GM12878 (cell line): ENCODE measurements around the gene PPT2. TPM values are rescaled to one million over a fixed set of nuclear protein-coding genes. Genes with fewer than 3 reads are reported as not detected.

Experiments
- EGR1 ChIP-seq, 2 experiments: IDR thresholded peaks; 1 replicate in 1 of 2; 2 replicates in 1 of 2; pipeline ENCODE4 v1.6.1; 2011 to 2012; ENCODE audit warnings: low read depth in 2 of 2, low read length in 2 of 2, borderline replicate concordance in 1 of 2, mild to moderate bottlenecking in 1 of 2, moderate library complexity in 1 of 2
- ETV6 ChIP-seq, 2 experiments: fragments of 450-650 bp in 1 of 2; IDR thresholded peaks in 1 of 2; conservative IDR thresholded peaks in 1 of 2; 2 replicates each; pipeline ENCODE4 v1.6.1; 2014; ENCODE audit warnings: antibody characterized with exemption in 1 of 2, borderline replicate concordance in 1 of 2, low read depth in 1 of 2, mild to moderate bottlenecking in 1 of 2, moderate library complexity in 1 of 2
- FOXK2 ChIP-seq: fragments of 450-650 bp; IDR thresholded peaks from 2 replicates; pipeline ENCODE4 v1.6.1; 2017; ENCODE audit warnings: mild to moderate bottlenecking, moderate library complexity
- FOXM1 ChIP-seq: IDR thresholded peaks from 2 replicates; pipeline ENCODE4 v1.6.1; 2012; ENCODE audit warnings: low read depth, mild to moderate bottlenecking, inconsistent platforms, low read length, moderate library complexity
- GABPA ChIP-seq: IDR thresholded peaks from 2 replicates; pipeline ENCODE4 v1.6.1; 2014; ENCODE audit warnings: antibody characterized with exemption, low read depth, mild to moderate bottlenecking, inconsistent platforms
- GATAD2B ChIP-seq: fragments of 450-650 bp; conservative IDR thresholded peaks from 2 replicates; pipeline ENCODE4 v1.6.1; 2017; ENCODE audit warnings: low read depth, mild to moderate bottlenecking, moderate library complexity
- HDAC6 ChIP-seq: fragments of 200-600 bp; sonication (generic); IDR thresholded peaks from one replicate; pipeline ENCODE4 v1.8.0; 2017; ENCODE audit warnings: antibody characterized with exemption; ENCODE audit not compliant: unreplicated experiment
- HDGF ChIP-seq: fragments of 450-650 bp; IDR thresholded peaks from 2 replicates; pipeline ENCODE4 v1.6.1; 2016; ENCODE audit warnings: antibody characterized with exemption
- IRF4 ChIP-seq: IDR thresholded peaks from 2 replicates; pipeline ENCODE4 v1.6.1; 2011; ENCODE audit warnings: low read depth, low read length
- KDM1A ChIP-seq: fragments of 200-600 bp; sonication (generic); IDR thresholded peaks from 2 replicates; pipeline ENCODE4 v1.6.1; 2016; ENCODE audit warnings: borderline replicate concordance
- MTA2 ChIP-seq: fragments of 450-650 bp; IDR thresholded peaks from 2 replicates; pipeline ENCODE4 v1.6.1; 2016; ENCODE audit warnings: low read depth, mild to moderate bottlenecking, moderate library complexity
- MYB ChIP-seq: fragments of 150-350 bp; IDR thresholded peaks from 2 replicates; pipeline ENCODE4 v1.6.1; 2014; ENCODE audit warnings: mild to moderate bottlenecking, low read depth, low read length, borderline replicate concordance
- NBN ChIP-seq: fragments of 450-650 bp; IDR thresholded peaks from 2 replicates; pipeline ENCODE4 v1.6.1; 2016
- NFIC ChIP-seq: IDR thresholded peaks from 2 replicates; pipeline ENCODE4 v1.6.1; 2012; ENCODE audit warnings: low read depth, mild to moderate bottlenecking, inconsistent platforms, low read length, moderate library complexity
- NR2C2 ChIP-seq: IDR thresholded peaks from 2 replicates; pipeline ENCODE4 v1.6.1; 2011; ENCODE audit warnings: borderline replicate concordance, low read depth; ENCODE audit not compliant: control insufficient read depth, insufficient read length
- NR2F1 ChIP-seq: fragments of 450-650 bp; conservative IDR thresholded peaks from 2 replicates; pipeline ENCODE4 v1.6.1; 2017; ENCODE audit warnings: mild to moderate bottlenecking
- PAX8 ChIP-seq: fragments of 450-650 bp; IDR thresholded peaks from 2 replicates; pipeline ENCODE4 v1.6.1; 2017; ENCODE audit warnings: mild to moderate bottlenecking, moderate library complexity
- POLR2A ChIP-seq: IDR thresholded peaks from 2 replicates; pipeline ENCODE4 v1.6.1; 2011; ENCODE audit warnings: low read depth, mild to moderate bottlenecking, low read length
- POLR2AphosphoS5 ChIP-seq: IDR thresholded peaks from 2 replicates; pipeline ENCODE4 v1.6.1; 2011; ENCODE audit warnings: mild to moderate bottlenecking, low read length, inconsistent platforms
- RAD51 ChIP-seq: fragments of 450-650 bp; IDR thresholded peaks from 2 replicates; pipeline ENCODE4 v1.6.1; 2016; ENCODE audit warnings: moderate library complexity, mild to moderate bottlenecking, inconsistent platforms
- RUNX3 ChIP-seq: IDR thresholded peaks from 2 replicates; pipeline ENCODE4 v1.6.1; 2012; ENCODE audit warnings: low read length, inconsistent platforms
- SIN3A ChIP-seq: IDR thresholded peaks from 2 replicates; pipeline ENCODE4 v1.6.1; 2012; ENCODE audit warnings: low read depth, low read length, improper control_type of control experiment
- SMAD5 ChIP-seq: IDR thresholded peaks from 2 replicates; pipeline ENCODE4 v1.6.1; 2016; ENCODE audit warnings: antibody characterized with exemption, low read depth
- SREBF1 ChIP-seq: IDR thresholded peaks from 2 replicates; pipeline ENCODE4 v1.6.1; 2012; ENCODE audit warnings: mild to moderate bottlenecking, low read length
- SRF ChIP-seq, 2 experiments: IDR thresholded peaks; 2 replicates each; pipeline ENCODE4 v1.6.1; 2011; ENCODE audit warnings: low read depth in 2 of 2, low read length in 2 of 2, mild to moderate bottlenecking in 1 of 2, moderate library complexity in 1 of 2
- STAT3 ChIP-seq: IDR thresholded peaks from 2 replicates; pipeline ENCODE4 v1.6.1; 2011; ENCODE audit warnings: low read depth, low read length, improper control_type of control experiment
- WRNIP1 ChIP-seq: IDR thresholded peaks from 2 replicates; pipeline ENCODE4 v1.6.1; 2011; ENCODE audit warnings: low read depth, low read length, improper control_type of control experiment, borderline replicate concordance
- ZNF217 ChIP-seq: fragments of 450-650 bp; IDR thresholded peaks from 2 replicates; pipeline ENCODE4 v1.6.1; 2017; ENCODE audit warnings: antibody characterized with exemption, mild to moderate bottlenecking
- ZNF24 ChIP-seq: fragments of 450-650 bp; IDR thresholded peaks from 2 replicates; pipeline ENCODE4 v1.6.1; 2017; ENCODE audit warnings: antibody characterized with exemption, mild to moderate bottlenecking
- polyA plus RNA-seq, 11 experiments: library from polyadenylated mRNA; depleted of rRNA in 4 of 11; unstranded in 6 of 11; stranded (reverse) in 5 of 11; fragments of >200 nt; fragmentation: Nextera tagmentation in 4 of 11; fragmentation: Illumina TruSeq in 1 of 11; extraction: Ambion mirVana in 4 of 11; extraction: Trizol in 1 of 11; gene quantifications; 1 replicate in 1 of 11; 2 replicates in 10 of 11; pipeline versions ENCODE4 v1.2.1 to v1.2.3, GENCODE V29; 2011 to 2016; ENCODE audit warnings: inconsistent platforms in 2 of 11, missing spikeins in 2 of 11, low read depth in 1 of 11
- total RNA-seq, 4 experiments: library from RNA; depleted of rRNA in 3 of 4; stranded (reverse); fragments of >200 nt in 3 of 4; fragmentation: Illumina TruSeq in 1 of 4; extraction: Trizol in 1 of 4; gene quantifications; 2 replicates each; pipeline versions ENCODE4 v1.2.1 to v1.2.3, GENCODE V29; 2013 to 2021
- TF ChIP-seq, protein P1 (sequence below): IDR thresholded peaks from 2 replicates; pipeline ENCODE4 v1.6.1; 2011; ENCODE audit warnings: low read depth, mild to moderate bottlenecking, low read length, moderate library complexity, borderline replicate concordance; ENCODE audit errors: extremely low read depth
- TF ChIP-seq, protein P2 (sequence below): IDR thresholded peaks from 2 replicates; pipeline ENCODE4 v1.6.1; 2012; ENCODE audit warnings: low read depth, low read length, improper control_type of control experiment
- TF ChIP-seq, protein P3 (sequence below): fragments of 450-650 bp; formaldehyde crosslinking; IDR thresholded peaks from 2 replicates; pipeline ENCODE4 v1.4.0; 2022; ENCODE audit warnings: mild to moderate bottlenecking, moderate library complexity

The PPT2 gene
- total and polyA plus RNA-seq, 10 of the 15 experiments (the other 5 are each of a cell fraction or from before 2014, with no cell fraction given), result 1.3 to 25.5 (median 5.5) TPM

DNA sequence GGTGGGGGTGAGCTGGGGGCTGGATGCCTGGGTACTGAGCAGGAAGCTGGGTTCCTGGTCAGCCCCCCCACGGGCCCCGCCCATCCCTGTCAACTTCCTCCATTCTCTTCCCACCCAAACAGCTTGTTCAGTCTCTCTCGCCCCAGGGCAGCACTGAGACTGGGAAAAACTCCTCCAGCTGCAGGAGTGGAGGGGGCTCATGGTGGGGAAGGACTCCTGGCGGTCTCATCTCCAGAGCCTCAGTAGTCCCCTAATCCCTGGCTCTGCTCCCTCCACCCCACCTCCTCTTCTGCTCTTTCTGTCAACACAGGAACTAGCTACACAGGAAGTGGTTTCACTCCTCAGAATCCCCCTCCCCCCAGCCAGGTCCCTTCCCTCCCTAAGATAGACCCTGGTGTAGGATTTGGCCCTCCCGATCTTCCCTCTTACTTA, 38.7 kb downstream of the PPT2 start, which contains the start of gene GPSM3 (continued):
- no peak for TF ChIP-seq WRNIP1
- peak in 1 of 2 experiments; percentile 65; a peak in 1 of 4 replicates for TF ChIP-seq ETV6 (conservative IDR thresholded peaks at IDR 0.05 in 1 of 2, IDR thresholded peaks at IDR 0.05 in 1 of 2; ENCODE audit: borderline replicate concordance in 1 of 2, low read depth in 1 of 2)
- TF ChIP-seq, protein P1, sequence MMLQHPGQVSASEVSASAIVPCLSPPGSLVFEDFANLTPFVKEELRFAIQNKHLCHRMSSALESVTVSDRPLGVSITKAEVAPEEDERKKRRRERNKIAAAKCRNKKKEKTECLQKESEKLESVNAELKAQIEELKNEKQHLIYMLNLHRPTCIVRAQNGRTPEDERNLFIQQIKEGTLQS, result no peak
- TF ChIP-seq, protein P2, sequence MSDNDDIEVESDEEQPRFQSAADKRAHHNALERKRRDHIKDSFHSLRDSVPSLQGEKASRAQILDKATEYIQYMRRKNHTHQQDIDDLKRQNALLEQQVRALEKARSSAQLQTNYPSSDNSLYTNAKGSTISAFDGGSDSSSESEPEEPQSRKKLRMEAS, result no peak
- TF ChIP-seq POLR2A, result peak; percentile 66
- TF ChIP-seq, protein P3, sequence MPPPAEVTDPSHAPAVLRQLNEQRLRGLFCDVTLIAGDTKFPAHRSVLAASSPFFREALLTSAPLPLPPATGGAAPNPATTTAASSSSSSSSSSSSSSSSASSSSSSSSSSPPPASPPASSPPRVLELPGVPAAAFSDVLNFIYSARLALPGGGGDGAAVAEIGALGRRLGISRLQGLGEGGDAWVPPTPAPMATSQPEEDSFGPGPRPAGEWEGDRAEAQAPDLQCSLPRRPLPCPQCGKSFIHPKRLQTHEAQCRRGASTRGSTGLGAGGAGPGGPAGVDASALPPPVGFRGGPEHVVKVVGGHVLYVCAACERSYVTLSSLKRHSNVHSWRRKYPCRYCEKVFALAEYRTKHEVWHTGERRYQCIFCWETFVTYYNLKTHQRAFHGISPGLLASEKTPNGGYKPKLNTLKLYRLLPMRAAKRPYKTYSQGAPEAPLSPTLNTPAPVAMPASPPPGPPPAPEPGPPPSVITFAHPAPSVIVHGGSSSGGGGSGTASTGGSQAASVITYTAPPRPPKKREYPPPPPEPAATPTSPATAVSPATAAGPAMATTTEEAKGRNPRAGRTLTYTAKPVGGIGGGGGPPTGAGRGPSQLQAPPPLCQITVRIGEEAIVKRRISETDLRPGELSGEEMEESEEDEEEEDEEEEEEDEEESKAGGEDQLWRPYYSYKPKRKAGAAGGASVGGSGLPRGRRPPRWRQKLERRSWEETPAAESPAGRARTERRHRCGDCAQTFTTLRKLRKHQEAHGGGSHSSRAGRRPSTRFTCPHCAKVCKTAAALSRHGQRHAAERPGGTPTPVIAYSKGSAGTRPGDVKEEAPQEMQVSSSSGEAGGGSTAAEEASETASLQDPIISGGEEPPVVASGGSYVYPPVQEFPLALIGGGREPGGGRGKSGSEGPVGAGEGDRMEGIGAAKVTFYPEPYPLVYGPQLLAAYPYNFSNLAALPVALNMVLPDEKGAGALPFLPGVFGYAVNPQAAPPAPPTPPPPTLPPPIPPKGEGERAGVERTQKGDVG (CRISPR knock-in tag), result no peak
- no peak for TF ChIP-seq RAD51
- TF ChIP-seq MYB, result no peak
- no peak for TF ChIP-seq FOXM1
- no peak for TF ChIP-seq RUNX3
- no peak for TF ChIP-seq NR2F1
- no peak for TF ChIP-seq SIN3A
- peak; percentile 71 for TF ChIP-seq POLR2AphosphoS5
- TF ChIP-seq ZNF24, result no peak
- TF ChIP-seq MTA2, result peak; percentile 42; the same call in 1 of the 2 replicates
- no peak for TF ChIP-seq NR2C2
- TF ChIP-seq SRF (IDR thresholded peaks at IDR 0.05; ENCODE audit: low read depth in 2 of 2, low read length in 2 of 2), result no peak
- no peak for TF ChIP-seq HDAC6
- peak; percentile 71 for TF ChIP-seq FOXK2
- TF ChIP-seq SREBF1, result no peak
- TF ChIP-seq EGR1 (IDR thresholded peaks at IDR 0.05; ENCODE audit: borderline replicate concordance in 1 of 2, low read depth in 2 of 2, low read length in 2 of 2), result no peak; a peak in 1 of 3 replicates
- TF ChIP-seq NBN, result peak; percentile 77
- TF ChIP-seq HDGF, result no peak; the same call in 1 of the 2 replicates
- TF ChIP-seq NFIC, result no peak
- no peak for TF ChIP-seq KDM1A
- no peak for TF ChIP-seq STAT3
- TF ChIP-seq SMAD5, result peak; percentile 59; the same call in 1 of the 2 replicates
- no peak for TF ChIP-seq ZNF217
- TF ChIP-seq PAX8, result no peak
- TF ChIP-seq IRF4, result 0 out of 2 replicates have a peak, but pooled peaks have one; percentile 37
- TF ChIP-seq GATAD2B, result 0 out of 2 replicates have a peak, but pooled peaks have one; percentile 29
- TF ChIP-seq GABPA, result no peak
